ENCODE measurements around the gene SLC4A3. TPM values are rescaled to one million over a fixed set of nuclear protein-coding genes. Genes with fewer than 3 reads are reported as not detected.

Gene SLC4A3
- total RNA-seq, 1 donor from 2014 or later, result 24.4 TPM

GRCh38 chr2:219609149-219609750, 18.2 kb upstream of the SLC4A3 start:
- Mint-ChIP-seq H3K27me3 (ENCODE audit: unreplicated experiment) (peaks cover 4% of the 10 kb centered on the region), H3K27ac (ENCODE audit: unreplicated experiment) (peak overlapping the region; percentile 55), H3K9me3 (ENCODE audit: unreplicated experiment) (peaks cover 7% of the 10 kb centered on the region), H3K4me3 (ENCODE audit: unreplicated experiment) (no peak overlapping the region), H3K4me1 (ENCODE audit: low read depth, unreplicated experiment) (peaks cover 7% of the 10 kb centered on the region), H3K36me3 (ENCODE audit: unreplicated experiment) (peaks cover 5% of the 10 kb centered on the region)
- DNase-seq, result peak; percentile 44
- no peak for TF ChIP-seq CTCF (IDR thresholded peaks at IDR 0.05; ENCODE audit: partially characterized antibody, unreplicated experiment)

GRCh38 chr2:219611306-219611705, 16.1 kb upstream of the SLC4A3 start:
- Mint-ChIP-seq H3K4me1 (ENCODE audit: low read depth, unreplicated experiment) (peaks cover 14% of the 10 kb centered on the region), H3K4me3 (ENCODE audit: unreplicated experiment) (no peak overlapping the region), H3K27ac (ENCODE audit: unreplicated experiment) (peak overlapping the region; percentile 4), H3K27me3 (ENCODE audit: unreplicated experiment) (peaks cover 2% of the 10 kb centered on the region), H3K9me3 (ENCODE audit: unreplicated experiment) (peaks cover 6% of the 10 kb centered on the region), H3K36me3 (ENCODE audit: unreplicated experiment) (no peaks in the 10 kb centered on the region)
- DNase-seq, result no peak
- TF ChIP-seq CTCF (IDR thresholded peaks at IDR 0.05; ENCODE audit: partially characterized antibody, unreplicated experiment), result no peak

- Mint-ChIP-seq H3K27me3 (ENCODE audit: unreplicated experiment) (peaks cover 2% of the 10 kb centered on the region), H3K4me1 (ENCODE audit: low read depth, unreplicated experiment) (peaks cover 14% of the 10 kb centered on the region), H3K36me3 (ENCODE audit: unreplicated experiment) (no peaks in the 10 kb centered on the region), H3K4me3 (ENCODE audit: unreplicated experiment) (no peak overlapping the region), H3K27ac (ENCODE audit: unreplicated experiment) (no peak overlapping the region), H3K9me3 (ENCODE audit: unreplicated experiment) (peaks cover 6% of the 10 kb centered on the region)
- DNase-seq, result no peak
- no peak for TF ChIP-seq CTCF (IDR thresholded peaks at IDR 0.05; ENCODE audit: partially characterized antibody, unreplicated experiment)
These were observed 15.4 kb upstream of the SLC4A3 start for GRCh38 chr2:219611866-219612576.

GRCh38 chr2:219612577-219613286, 14.7 kb upstream of the SLC4A3 start:
- H3K27me3 Mint-ChIP-seq (ENCODE audit: unreplicated experiment), result peaks cover 2% of the 10 kb centered on the region
- H3K4me3 Mint-ChIP-seq (ENCODE audit: unreplicated experiment), result no peak overlapping the region
- H3K9me3 Mint-ChIP-seq (ENCODE audit: unreplicated experiment), result peaks cover 6% of the 10 kb centered on the region
- TF ChIP-seq CTCF (IDR thresholded peaks at IDR 0.05; ENCODE audit: partially characterized antibody, unreplicated experiment), result no peak
- no peak for DNase-seq
- H3K36me3 Mint-ChIP-seq (ENCODE audit: unreplicated experiment), result no peaks in the 10 kb centered on the region
- H3K27ac Mint-ChIP-seq (ENCODE audit: unreplicated experiment), result no peak overlapping the region
- peaks cover 14% of the 10 kb centered on the region for H3K4me1 Mint-ChIP-seq (ENCODE audit: low read depth, unreplicated experiment)

Measured in glutamatergic neuron (in vitro differentiated cells).